Activated T-cell treated with anti-CD3 and anti-CD28 coated beads, Interleukin-2, amount 50 U/mL, for 48 hours (primary cell): ENCODE measurements around the gene WNT10A.

Source experiments
- DNase-seq, 2 experiments: peaks; one replicate each; pipeline ENCODE4 v3.0.0-alpha.2; 2020

The WNT10A gene

GRCh38 chr2:218878486-218878885, 2.2 kb upstream of the WNT10A start:
- DNase-seq, result no peak

GRCh38 chr2:218878926-218879761, 1.5 kb upstream of the WNT10A start:
- DNase-seq, result peak in 1 of 2 experiments; percentile 31

DNA sequence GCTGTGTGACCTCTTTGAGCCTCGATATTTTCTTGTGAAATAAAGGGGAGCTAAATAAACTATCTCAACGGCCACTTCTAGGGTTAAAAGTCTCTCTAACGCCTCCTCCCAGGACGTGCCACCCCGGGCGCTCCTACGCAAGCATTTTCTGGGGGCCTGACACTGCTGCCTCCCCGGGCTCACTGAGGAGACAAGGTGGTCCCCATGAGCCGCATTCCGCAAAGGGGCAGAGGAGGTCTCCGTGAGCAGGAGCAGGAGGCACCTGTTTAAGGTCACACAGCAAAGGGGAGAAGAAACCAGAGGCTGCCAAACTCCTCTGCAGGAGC, 913 bp upstream of the WNT10A start:
- DNase-seq, result no peak

DNA sequence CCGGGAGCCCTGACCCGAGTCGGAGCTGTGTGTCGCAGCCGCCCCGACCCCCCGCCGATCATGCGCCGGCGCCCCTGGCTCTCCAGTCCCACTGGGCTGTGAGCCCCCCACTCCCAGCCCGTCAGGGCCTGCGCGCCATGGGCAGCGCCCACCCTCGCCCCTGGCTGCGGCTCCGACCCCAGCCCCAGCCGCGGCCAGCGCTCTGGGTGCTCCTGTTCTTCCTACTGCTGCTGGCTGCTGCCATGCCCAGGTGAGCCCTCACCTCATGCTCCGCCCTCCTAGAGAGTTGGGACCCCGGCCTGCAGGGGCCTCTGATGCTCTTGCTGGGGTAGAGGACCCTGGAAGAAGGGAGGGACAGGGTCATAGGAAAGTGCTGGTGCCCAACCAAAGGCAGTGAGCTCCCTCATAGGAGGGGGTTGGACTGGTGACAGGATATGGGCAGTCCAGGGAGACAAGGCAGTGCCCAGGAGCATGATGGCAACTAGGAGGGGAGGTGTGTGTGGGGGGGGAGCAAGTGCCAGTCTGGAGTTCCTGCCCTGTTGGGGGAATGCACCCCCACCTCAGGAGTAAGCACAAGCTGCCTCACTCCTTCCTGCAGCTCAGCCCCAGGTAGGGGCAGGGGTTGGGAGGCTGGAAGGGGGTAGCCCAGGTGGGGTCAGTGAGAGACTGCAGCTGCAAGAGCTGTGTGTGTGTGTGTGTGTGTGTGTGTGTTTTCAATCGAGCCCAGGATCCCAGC, 375 bp downstream of the WNT10A start:
- DNase-seq, result peak in 1 of 2 experiments; percentile 31

DNA sequence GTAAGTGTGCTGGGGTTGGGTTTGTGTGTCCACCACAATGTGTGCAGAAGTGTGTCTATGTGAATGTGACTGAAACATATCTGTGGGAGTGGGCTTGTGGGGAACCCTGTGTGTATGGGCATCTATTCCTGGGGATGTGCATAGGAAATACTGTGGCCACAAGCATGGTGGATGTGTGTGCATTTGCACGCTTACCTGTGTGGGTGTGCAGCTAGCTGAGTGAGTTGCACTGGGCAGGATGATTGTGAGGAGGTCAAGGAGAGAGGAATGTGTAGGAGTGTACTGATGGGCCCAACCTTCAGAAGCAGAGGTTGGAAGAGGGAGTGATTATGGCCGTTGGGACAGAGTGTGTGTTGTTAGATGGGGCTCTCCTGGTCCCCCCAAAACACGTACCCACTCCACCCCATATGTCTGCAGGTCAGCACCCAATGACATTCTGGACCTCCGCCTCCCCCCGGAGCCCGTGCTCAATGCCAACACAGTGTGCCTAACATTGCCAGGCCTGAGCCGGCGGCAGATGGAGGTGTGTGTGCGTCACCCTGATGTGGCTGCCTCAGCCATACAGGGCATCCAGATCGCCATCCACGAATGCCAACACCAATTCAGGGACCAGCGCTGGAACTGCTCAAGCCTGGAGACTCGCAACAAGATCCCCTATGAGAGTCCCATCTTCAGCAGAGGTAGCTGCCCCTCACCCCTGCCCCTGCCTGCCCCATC, 1.2 kb downstream of the WNT10A start:
- DNase-seq, result no peak

DNA sequence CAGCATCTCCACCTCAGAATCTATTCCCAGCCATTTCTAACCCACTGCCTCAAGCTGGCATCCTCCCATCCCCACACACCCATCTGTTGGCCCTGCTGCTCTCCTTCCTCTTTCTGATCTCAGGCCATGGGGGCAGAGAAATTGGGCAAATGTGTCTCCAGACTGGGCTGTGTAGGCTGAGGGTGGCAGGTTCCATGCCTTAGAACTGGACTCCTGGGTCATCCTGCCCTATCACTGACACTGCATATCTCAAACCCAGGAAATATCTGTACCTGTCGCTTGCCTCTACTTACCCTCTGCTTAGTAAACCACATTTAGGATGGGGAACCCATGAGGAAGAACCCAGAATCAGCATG, 1.8 kb downstream of the WNT10A start:
- DNase-seq, result no peak

DNA sequence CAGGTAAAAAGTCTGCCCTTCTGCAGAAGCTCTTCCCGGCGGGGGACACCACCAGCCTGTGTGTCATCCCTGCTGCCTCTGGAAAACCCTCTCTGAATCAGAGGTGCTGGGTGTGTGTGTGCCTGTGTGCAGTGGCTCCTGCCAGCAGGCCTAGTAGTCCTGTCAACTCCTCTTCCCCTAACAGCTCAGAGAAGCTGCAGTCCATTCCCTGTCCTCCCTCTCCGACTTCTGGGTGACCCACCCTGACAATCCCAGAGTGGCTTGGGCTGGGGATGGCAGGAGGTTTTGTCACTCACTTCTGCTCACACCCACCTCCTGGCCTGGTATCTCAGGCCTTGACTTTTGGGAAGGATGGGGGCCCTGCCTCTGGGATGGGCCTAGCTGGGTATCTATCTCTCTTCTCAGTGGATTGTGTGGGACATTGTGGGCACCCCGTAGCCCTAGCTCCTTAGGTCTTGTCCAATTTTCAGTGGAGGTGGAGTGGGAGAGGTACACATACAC, 2.3 kb downstream of the WNT10A start:
- peak; percentile 46 to 53 for DNase-seq

DNA sequence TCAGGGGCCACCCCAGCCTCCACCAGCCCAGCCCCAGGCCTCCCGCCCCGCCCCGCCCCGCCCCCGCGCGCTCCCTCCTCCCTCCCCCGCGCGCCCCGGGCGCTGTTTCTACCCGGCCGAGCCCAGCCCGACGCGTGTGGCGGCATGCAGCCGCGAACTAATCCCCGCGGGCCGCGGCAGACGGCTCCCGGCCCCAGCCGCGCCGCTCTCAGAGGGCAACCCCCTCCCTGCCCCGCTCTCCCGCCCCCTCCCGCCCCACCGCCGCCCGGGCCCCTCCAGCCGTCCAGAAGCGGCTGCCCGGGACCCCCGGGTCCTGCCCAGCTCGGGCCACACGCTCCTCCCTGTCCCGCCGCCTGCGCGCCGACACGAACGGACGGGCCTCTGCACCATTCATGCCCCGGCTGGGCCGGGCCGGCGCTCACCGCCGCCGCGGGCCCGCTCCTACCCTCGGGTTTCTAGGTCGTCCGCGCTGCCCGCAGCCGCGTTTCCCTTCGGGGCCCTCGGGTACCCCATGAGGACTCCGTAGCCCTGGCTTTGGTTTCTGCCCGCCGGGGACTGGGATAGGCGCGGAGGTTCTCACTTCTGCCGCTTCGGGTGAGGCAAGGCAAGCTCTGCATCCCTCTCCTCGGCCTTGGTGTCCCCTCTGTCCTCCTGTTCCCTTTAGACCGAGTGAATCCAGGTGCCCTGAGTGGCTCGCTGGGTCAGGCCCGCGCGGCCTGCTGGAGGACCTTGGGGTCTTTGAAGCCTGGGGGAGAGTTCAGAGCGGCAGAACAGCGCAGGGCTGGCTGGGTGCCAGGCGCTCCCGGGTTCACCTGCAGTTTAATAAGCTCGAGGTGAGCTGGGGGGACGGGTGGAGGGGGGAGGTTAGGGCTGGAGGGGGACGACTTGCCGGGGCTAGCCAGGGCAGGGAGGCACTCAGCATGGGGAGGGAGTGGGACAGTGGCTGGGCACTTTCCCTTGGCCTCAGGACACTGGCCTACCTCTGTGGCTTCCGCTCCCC, 3.1 kb downstream of the WNT10A start:
- peak; percentile 43 to 50 for DNase-seq

- no peak for DNase-seq
Measured at GRCh38 chr2:218884519-218884918, 3.9 kb downstream of the WNT10A start.

DNA sequence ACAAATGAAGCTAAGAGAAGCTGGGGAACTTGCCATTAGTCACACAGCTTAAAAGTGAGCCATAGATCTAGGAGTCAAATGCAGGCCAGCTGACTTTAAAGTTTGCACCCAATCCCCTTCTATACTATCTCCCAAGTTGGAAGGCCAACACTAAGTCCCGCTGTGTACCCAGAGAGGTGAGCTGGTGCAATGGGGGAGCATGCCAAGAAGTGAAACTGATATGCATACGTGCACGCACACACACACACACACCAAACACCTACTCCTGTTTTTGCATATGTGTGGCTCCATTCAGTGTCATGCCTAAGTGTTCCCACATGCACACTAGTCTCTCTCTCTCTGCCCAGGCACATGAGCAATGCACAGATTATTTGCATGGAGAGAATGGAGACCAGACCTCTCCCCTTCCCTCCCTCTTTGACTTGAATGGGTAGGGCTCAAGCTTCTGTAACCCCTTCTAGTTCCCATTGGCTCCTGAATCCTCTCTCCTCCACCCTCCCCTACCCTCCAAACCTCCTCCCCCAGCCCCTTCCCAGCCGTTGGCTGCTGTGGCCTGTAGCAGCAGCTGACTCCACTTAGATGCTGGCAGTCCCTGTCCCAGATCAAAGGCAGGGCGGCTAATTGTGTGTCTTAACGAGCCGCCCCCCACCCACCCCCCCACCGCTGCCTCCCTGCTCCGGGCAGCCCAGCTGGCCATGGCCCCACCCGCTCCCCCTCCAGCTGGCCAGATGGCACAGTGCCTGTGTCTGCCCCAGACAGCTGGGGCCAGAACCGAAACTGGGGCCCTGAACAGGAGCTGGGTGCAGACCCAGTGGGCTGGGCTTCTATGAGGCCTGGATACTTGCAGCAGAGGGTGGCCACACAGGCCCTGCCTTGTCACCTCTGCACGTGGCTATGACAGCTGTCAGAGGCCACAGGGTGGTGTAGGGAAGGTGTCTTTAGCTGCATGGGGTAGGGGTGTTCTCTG, 5.6 kb downstream of the WNT10A start:
- DNase-seq, result no peak

DNA sequence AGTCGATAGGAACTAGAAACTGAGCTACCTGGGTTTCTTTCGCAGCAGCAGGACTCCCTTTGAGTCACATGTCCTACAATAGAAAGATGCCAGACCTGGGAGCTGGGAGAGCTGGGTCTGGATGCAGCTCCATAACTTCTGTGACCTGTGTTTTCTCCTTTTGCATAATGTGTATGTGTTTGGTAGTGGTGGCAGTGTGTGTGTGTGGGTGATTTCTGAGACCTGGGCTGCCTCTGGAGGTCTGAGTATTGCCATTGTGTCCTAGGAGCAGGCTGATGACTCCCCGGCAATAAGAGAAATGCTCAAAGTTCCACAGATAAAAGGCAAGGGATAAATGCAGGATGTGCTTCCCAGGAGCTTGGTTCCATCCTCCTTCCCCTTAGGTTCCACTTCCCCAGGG, 6.4 kb downstream of the WNT10A start:
- DNase-seq, result no peak

DNA sequence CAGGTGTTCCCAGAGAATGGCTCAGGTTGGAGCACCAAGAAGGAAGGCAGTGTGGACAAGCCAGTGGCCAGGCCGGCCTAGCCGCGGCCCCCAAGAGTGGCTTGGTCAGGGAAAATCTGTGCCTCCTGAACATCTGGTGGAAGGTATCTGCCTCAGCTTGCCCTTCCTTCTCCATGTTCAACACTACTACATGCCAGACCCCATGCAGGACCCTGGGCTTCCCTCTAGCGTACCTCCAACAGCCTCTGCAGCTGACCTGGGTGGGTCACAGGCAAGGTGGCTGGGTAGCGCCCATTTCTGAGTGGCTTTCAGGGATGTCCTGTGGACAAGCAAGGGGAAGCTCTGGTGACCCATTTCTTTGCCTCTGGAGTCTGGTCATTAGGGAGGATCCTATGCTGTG, 7.7 kb downstream of the WNT10A start:
- DNase-seq, result no peak

GRCh38 chr2:218889937-218890336, 9.3 kb downstream of the WNT10A start:
- DNase-seq, result no peak

DNA sequence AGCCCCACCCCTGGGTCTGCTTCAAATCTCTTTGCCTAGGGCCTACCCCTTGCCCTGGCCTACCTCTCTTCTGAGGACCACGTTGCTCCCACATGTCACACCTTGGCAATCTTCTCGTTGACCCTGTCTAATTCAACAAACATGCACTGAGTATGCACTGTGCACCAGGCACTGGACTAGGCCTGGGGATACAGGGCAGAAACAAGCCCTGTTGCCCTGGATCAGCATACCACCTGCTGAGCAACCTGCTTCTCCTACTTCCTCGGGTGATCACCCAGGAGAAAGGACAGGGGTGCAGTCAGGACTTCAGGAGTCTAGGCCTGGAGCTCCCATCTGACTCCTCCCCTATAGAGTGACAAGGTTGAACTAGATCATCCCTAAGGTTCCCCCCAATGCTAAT, 9.7 kb downstream of the WNT10A start:
- no peak for DNase-seq

DNA sequence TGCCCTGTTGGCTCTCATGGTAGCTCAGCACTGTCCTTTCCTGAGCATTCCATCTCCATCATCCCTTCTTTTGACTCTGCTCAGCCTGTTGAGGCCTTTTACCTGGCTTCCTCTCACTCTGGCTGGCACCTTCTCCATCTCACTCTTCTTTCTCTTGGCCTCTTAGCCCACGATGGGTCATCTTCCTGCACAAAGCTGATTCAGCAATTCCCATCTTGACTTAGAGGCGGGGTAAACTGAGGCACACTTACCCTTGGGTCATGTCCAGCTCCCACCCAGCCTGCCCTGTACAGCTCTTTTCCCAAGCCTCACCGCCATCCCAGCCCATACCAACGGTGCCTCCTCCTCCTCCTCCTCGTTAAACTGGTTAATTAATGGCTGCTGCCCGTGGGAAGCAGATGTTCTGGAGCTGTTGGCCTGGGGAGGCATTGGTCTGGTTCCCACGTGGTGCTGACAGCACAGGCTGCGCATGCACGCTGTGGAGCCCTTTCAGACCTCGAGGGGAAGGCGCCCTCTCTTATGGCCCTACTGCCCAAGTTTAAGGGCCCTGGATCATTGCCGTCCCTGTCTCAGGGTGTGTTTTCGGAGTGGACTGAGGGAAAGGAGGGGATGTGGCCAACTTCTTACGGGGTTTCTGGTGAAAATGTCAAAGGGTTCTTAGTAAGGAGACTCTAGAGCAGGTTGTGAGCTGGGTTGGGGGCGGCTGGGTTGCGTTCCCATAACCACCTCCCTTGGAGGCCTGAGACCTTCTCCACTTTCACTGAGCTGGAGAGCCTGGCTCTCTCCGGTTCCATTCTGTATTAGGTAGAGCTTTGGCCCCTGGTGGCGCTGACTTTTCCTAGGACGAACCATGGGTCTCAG, 10.9 kb downstream of the WNT10A start:
- DNase-seq, result no peak

- DNase-seq, result peak; percentile 84 to 90
Measured at GRCh38 chr2:218892693-218893348, 12.2 kb downstream of the WNT10A start.

DNA sequence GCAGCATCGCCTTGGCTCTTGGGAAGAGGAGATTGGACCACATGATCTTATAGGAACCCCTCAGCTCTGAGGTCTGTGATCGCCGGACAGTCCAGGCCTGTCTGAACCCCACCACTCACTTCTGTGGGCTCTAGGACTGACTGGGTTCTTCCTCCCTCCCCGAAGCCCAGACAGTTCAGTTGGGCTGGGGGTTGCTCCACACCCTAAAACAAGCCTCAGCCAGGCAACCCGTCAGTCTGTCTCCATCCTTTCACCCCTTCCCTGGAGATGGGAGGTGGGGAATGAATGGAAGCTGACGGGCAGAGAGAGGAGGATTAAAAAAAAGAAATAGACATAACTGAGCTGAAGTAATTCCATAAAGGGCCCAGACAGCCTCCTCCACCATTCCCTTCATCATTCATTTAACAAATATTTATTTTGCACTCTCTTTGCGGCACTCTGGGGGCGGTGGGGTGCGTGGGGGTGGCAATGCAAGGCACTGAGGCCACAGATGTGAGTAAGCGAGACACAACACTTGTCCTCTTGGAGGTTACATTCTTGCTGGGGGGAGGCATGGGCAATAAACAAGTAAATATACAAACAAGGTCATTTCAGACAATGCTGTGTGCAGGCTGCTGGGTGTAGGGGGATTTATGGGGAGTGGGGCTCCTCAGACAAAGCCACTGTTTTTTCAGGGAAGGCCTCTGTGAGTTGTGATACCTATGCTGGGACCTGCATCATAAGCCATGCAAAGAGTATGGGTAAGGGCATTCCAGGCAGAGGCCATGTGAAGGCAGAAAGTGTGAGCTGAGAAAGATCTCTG, 12.9 kb downstream of the WNT10A start:
- peak in 1 of 2 experiments; percentile 44 for DNase-seq

DNA sequence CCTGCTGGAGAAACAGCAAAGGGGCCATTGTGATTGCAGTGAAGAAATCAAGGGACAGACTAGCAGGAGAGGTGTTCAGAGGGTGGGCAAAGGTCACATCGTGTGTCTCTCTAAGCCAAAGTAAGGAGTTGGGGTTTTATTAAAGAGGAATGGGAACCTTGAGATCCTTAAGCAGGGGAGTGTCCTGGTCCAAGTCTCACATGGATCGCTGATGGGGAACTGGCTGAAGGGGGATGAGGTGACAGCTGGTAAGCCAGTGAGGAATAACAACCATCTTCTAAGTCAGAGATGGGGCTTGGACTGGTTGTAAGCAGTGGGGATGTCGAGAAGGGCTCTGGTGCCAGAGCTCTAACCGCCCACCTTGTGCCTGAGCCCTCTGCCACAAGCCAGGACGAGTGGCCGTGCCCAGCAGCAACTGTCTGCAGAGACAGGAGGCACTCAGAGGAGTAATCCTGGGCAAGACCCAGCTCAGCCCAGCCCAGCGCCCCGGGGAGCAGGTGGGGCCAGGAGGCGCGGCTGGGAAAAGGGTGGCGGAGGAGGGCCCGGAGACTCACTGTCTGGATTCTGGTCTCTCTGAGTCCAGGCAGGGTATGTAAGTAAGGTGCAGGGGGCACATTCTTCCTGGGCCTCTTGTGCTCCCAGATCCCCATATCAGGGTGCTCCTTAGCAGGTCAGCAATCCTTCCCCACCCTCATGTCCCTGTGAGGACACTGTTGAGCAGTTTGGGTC, 13.7 kb downstream of the WNT10A start:
- no peak for DNase-seq
